ENCODE data around the gene CRAT.
"Not testable (repeated sequence)": the region's sequence is repeated elsewhere in the genome, so short reads cannot be mapped to it uniquely, and the experiment has no call there.

CRAT gene

DNA sequence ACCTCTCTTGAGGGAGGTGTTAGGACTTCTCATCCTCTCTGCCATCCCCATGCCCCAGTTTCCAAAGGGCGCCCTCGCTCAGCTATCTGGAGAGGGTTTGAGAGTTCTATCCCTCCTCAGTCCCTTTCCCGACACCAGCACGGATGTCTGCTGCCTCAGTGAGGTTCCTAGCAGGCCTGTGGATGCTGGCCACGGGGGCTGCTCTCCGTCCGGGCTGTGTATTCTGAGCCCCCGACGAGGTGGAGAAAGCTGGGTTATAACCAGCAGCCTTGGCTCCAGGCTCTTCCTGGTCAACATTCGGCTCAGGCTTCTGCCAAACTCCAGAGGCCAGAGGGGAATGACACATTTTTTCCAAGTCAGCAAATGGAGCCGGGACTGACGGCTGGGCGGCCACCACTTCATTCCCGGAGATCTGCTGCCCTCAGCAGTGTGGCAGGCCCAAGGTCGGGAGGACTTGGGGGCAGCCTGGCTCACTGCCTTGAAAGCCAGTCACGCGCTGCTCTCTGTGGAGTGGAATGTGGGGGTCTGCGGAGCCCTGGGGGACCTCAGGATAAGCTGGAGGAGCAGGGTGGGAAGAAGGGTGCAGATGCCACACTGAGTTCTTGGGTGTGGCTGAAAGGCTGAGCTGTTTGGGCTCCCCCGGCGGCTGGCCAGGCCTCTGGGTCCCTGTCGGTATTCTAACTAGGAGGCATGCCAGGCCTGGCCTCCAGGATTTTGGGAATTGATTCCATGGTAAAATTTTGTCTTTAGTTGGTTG lies 28.1 kb upstream of the CRAT start:
- DNase-seq (ENCODE audit: low read depth in 1 of 2, low spot score in 1 of 2): no peak

- DNase-seq (ENCODE audit: low read depth in 1 of 2, low spot score in 1 of 2): no peak
Observed at GRCh38 chr9:129138144-129138462, 27.5 kb upstream of the CRAT start.

- no peak for DNase-seq (ENCODE audit: low read depth in 1 of 2, low spot score in 1 of 2)
Observed at GRCh38 chr9:129137292-129138143, 26.9 kb upstream of the CRAT start.

DNA sequence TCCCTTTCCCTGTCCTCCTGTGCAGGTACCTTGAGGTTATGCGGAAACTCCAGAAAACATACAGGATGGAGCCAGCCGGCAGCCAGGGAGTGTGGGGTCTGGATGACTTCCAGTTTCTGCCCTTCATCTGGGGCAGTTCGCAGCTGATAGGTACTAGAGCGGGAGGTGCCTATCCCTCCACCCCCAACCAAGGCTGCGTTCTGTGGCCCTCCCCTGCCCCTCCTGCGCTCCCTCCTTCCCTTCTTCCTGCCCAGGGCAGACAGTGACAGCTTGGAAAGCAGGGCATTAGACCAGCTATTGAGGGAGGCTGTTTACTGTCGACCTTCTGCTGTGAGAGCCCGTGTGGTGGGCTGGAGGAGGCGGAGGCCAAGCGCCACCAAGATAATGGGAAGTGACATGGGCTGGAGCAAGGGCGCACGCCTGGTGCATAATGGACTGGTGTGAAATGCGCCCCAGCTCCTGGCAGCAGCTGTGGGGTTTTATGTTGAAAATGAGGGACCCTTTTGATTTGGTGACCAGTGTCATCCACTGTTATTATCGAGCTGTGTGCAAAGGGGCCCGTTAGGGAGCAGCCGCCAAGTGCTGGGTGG lies 25.9 kb upstream of the CRAT start:
- DNase-seq (ENCODE audit: low read depth in 1 of 2, low spot score in 1 of 2): no peak

GRCh38 chr9:129135476-129135875 lies 24.9 kb upstream of the CRAT start:
- no peak for DNase-seq (ENCODE audit: low read depth in 1 of 2, low spot score in 1 of 2)

- no peak for DNase-seq (ENCODE audit: low read depth in 1 of 2, low spot score in 1 of 2)
Observed at GRCh38 chr9:129133082-129133481, 22.5 kb upstream of the CRAT start.

DNA sequence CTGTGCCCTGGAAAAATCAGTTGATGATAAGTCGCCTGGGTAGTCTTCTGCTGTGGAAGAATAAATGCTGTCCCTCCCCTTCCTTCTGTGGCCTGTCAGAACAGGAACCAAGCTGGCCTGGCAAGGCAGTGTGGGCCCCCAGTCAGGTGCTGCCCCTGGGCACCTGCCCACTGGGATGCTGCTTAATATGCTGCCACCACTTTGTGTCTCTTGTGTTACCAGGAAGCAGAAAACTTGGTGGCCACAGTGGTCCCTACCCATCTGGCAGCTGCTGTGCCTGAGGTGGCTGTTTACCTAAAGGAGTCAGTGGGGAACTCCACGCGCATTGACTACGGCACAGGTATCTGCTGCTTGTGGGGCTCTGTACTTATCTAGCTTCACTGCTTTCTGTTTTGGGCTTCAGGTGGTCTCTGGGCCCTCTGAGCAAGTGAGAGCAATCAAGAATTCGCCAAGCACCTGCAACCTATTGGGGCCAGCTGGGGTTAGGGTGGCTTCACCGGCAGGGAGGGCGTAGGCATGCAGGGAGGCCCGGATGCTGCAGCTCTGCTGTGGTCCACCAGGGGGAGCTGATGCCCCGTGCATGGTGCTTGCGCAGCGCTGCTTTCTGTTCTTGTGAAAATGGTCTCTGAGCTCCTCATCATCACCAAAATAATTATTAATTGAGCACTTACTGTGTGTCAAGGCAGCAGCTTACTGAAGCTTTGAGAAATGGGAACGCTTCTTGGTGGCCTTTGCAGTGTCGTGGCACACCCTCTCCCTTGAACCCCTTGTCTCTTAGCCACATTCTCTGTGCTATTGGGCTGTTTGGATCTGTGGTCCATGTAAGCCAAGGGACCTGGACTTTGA lies 20.9 kb upstream of the CRAT start:
- peak; percentile 68 to 78 for DNase-seq (ENCODE audit: low read depth in 1 of 2, low spot score in 1 of 2)

DNA sequence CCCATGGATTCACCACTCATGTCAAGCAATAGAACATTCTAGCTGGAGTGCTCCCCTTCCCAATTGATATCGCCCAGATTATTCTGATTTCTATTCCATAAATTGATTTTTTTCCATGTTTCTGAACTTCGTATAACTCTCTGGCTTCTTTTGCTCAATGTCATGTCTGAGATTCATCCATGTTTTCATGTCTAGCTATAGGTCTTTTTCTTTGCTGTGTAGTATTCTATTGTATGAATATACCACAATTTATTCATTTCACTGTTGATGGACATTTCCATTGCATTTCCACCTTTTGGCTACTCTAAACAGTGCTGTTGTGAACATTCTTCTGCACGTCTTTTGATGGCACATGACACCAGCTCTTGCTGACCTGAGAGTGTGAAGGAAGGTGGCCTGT lies 20.2 kb upstream of the CRAT start:
- DNase-seq (ENCODE audit: low read depth in 1 of 2, low spot score in 1 of 2): no peak

- DNase-seq (ENCODE audit: low read depth in 1 of 2, low spot score in 1 of 2): not testable (repeated sequence)
Observed at GRCh38 chr9:129130271-129130670, 19.7 kb upstream of the CRAT start.

GRCh38 chr9:129128689-129129088 lies 18.1 kb upstream of the CRAT start:
- no peak for DNase-seq (ENCODE audit: low read depth in 1 of 2, low spot score in 1 of 2)

DNA sequence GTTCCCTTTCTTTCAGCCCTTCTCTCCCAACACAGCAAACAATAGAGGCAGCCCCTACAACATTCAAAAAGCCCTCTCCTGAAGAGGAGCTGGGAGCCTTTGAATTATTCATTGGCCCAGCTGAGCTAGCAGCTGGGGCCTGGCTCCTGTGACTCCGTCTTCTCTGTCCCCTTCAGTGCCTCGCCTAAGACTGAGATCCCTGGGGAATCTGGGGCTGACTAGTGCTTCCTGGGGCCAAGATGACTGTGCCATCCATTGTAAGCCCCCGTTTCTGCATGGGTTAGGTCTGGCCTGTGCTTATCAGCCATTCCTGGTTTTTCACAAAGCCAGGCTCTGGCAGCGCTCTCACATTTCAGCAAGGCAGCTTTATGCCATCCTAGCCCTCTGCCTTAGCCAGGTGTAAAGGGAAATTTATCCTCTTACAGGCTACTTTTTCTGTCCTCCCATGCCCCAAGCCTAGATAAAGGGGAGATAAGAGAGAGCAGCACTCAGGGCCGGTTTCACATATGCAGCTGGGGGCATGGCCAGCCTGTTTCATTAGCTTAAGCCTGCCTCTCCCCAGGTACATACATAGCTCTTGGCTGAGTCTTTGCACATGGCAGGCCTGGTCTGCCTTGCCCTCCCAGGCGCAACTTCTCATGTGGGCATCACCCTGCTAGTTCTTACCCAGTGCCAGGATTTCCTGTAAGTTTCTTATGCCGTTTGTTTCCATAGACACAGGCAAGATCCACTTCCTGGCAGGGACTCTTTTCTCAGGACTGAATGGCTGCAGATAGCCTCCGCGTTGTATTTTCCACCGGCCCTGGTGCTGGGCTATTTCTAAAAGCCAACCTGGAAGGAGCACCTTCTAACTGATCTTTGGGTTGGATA lies 16.4 kb upstream of the CRAT start:
- DNase-seq (ENCODE audit: low read depth in 1 of 2, low spot score in 1 of 2): no peak

DNA sequence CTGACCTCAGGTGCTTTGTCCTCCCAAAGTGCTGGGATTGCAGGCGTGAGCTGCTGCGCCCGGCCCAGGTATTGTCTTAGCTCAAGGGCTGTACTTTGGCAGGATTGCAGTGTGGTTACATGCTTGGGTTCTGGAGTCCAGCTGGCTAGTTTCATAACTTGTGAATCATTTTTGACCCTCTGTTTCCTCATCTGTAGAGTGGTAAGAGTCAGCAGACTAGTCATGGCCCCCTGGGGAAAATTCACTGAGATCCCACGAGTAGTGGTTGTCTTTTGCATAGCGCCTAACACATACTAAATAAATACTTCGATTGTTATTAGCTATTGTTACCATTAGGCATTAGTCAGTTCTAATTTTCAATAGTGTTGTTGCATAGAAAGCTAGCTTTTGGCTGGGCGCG lies 14.9 kb upstream of the CRAT start:
- no peak for DNase-seq (ENCODE audit: low read depth in 1 of 2, low spot score in 1 of 2)

DNA sequence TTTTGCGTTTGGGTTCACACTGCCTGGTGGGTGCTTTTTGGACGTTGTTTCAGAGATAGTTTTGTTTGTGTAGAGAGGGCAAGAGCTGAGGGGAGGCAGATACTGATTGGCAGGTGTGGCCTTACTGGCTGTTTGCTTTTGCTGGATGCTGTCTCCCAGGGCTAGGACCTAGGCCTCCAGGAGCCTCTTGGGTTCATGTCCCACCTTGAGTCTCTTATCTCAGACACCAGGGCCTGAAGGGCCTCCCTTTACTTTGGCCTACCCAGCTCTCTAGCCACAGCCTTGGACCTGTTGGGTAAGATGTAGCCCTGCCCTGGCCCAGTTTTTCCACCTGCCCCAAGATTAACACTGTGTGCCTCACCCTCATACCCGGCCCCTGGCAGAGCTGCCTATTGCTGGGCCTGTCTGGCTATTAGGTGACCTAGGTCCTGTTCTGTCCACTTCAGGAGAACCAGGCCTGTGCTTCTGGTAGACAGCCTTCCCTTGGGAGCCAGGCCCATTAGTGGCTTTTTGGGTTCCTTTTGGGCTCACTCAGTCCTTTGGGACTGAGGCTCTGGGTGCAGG lies 14.0 kb upstream of the CRAT start:
- DNase-seq (ENCODE audit: low read depth in 1 of 2, low spot score in 1 of 2): no peak

DNA sequence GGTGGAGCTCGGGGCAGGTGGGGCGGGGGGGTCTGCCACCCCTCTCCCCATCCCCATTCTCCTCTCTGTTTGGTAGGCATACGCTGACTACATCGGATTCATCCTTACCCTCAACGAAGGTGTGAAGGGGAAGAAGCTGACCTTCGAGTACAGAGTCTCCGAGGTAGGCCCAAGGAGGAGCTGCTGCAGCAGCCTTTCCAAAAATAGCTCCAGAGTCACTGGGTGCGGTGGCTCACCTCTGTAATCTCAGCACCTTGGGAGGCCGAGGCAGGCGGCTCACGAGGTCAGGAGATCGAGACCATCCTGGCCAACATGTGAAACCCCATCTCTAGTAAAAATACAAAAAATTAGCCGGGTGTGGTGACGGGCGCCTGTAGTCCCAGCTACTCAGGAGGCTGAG lies 12.4 kb upstream of the CRAT start:
- not testable (repeated sequence) for DNase-seq (ENCODE audit: low read depth in 1 of 2, low spot score in 1 of 2)

- no peak for DNase-seq (ENCODE audit: low read depth in 1 of 2, low spot score in 1 of 2)
Observed at GRCh38 chr9:129122133-129122532, 11.5 kb upstream of the CRAT start.

DNA sequence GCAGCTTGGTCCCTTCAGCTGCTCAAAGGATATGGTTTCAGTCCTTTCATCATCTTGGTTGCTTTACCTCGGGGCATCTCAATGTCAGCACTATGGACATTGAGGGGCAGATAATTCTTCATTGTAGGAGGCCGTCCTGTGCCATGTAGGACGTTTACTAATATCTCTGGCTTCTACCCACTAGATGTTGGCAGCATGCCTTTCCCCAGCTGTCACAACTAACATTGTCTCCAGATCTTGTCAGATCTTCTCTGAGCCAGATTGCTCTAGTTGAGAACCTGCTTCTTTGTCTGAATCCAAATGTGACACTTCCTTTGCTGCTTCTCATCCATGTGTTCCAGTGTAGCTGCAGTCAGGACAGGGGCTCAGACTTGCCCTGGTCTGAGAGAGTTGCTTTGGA lies 10.9 kb upstream of the CRAT start:
- no peak for DNase-seq (ENCODE audit: low read depth in 1 of 2, low spot score in 1 of 2)

- no peak for DNase-seq (ENCODE audit: low read depth in 1 of 2, low spot score in 1 of 2)
Observed at GRCh38 chr9:129118799-129119198, 8.2 kb upstream of the CRAT start.

- DNase-seq (ENCODE audit: low read depth in 1 of 2, low spot score in 1 of 2): no peak
Observed at GRCh38 chr9:129113645-129114304, 3.2 kb upstream of the CRAT start.

- not testable (repeated sequence) for DNase-seq (ENCODE audit: low read depth in 1 of 2, low spot score in 1 of 2)
Observed at GRCh38 chr9:129112526-129112925, 1.9 kb upstream of the CRAT start.
